GM21825 (cell line): ENCODE data around the gene C1orf141.
A peak's percentile ranks its signal among the peaks of the same experiment; 100 is the strongest.
"Not testable (repeated sequence)": the region's sequence is repeated elsewhere in the genome, so short reads cannot be mapped to it uniquely, and the experiment has no call there.

Source experiments
- ATAC-seq: cut with Tn5 transposase; IDR thresholded peaks from one replicate; pipeline ENCODE4 v1.9.1; 2021; ENCODE audit warnings: mild to moderate bottlenecking, moderate library complexity; ENCODE audit not compliant: unreplicated experiment

Gene C1orf141

GRCh38 chr1:67134695-67135094 is at the start of gene C1orf141:
TSS of gene C1orf141 (minus strand) at chr1:67134970. CDS start at chr1:67127240, 7,730 bp downstream.
- no peak for ATAC-seq

- ATAC-seq, result no peak
Observed at GRCh38 chr1:67175530-67176087, 40.8 kb upstream of the C1orf141 start.

- no peak for ATAC-seq
Observed at GRCh38 chr1:67174716-67175284, 40.0 kb upstream of the C1orf141 start.

GRCh38 chr1:67173988-67174387 is 39.2 kb upstream of the C1orf141 start:
- ATAC-seq, result no peak

- no peak for ATAC-seq
Observed at GRCh38 chr1:67171978-67172377, 37.2 kb upstream of the C1orf141 start.

- ATAC-seq, result no peak
Observed at GRCh38 chr1:67171574-67171955, 36.8 kb upstream of the C1orf141 start.

- ATAC-seq, result no peak
Observed at GRCh38 chr1:67170751-67171573, 36.2 kb upstream of the C1orf141 start.

GRCh38 chr1:67169932-67170331 is 35.2 kb upstream of the C1orf141 start:
- ATAC-seq, result no peak

- no peak for ATAC-seq
Observed at GRCh38 chr1:67169496-67169895, 34.7 kb upstream of the C1orf141 start.

- ATAC-seq, result peak; percentile 87
Observed at GRCh38 chr1:67166196-67166595, 31.4 kb upstream of the C1orf141 start, which contains the start of gene IL23R. TSS of gene IL23R (plus strand) at chr1:67166454. CDS start at chr1:67168121, 1,667 bp downstream.

GRCh38 chr1:67165468-67166041 is 30.8 kb upstream of the C1orf141 start:
- no peak for ATAC-seq

GRCh38 chr1:67162954-67163353 is 28.2 kb upstream of the C1orf141 start:
- ATAC-seq, result peak; percentile 47

GRCh38 chr1:67159233-67159632 is 24.5 kb upstream of the C1orf141 start:
- ATAC-seq, result no peak

- ATAC-seq, result no peak
Observed at GRCh38 chr1:67158401-67158800, 23.6 kb upstream of the C1orf141 start.

- no peak for ATAC-seq
Observed at GRCh38 chr1:67150931-67151330, 16.2 kb upstream of the C1orf141 start.

GRCh38 chr1:67149179-67149770 is 14.5 kb upstream of the C1orf141 start:
- ATAC-seq, result peak; percentile 84

- peak; percentile 16 for ATAC-seq
Observed at GRCh38 chr1:67148516-67149178, 13.9 kb upstream of the C1orf141 start.

- not testable (repeated sequence) for ATAC-seq
Observed at GRCh38 chr1:67147973-67148372, 13.2 kb upstream of the C1orf141 start.

- ATAC-seq, result no peak
Observed at GRCh38 chr1:67146539-67146938, 11.8 kb upstream of the C1orf141 start.

- ATAC-seq, result no peak
Observed at GRCh38 chr1:67146101-67146500, 11.3 kb upstream of the C1orf141 start.

GRCh38 chr1:67144696-67145095 is 9.9 kb upstream of the C1orf141 start:
- ATAC-seq, result no peak
